ENCODE results near the gene XAF1. TPM values are rescaled to one million over a fixed set of nuclear protein-coding genes. Genes with fewer than 3 reads are reported as not detected.
A peak's percentile ranks its signal among the peaks of the same experiment; 100 is the strongest.

The XAF1 gene
- total and polyA plus RNA-seq, 2 experiments from 2014 or later: not detected

DNA sequence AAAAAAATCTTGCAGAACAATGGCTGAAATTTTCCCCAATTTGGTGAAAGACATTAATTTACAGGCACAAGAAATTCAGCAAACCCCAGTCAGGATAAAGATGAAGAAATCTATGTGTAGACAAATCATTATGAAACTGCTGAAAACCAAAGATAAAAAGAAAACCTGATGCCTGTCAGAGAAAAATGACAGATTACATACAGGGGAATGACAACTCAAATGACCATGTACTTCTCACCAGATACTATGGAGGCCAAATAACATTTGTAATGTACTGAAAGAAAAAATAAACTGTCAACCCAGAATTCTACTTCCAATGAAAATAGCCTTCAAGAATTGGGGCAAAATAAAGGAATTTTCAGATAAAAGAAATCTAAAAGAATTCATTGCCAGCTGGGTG lies 7.2 kb upstream of the XAF1 start (continued):
- TF ChIP-seq, protein P1, sequence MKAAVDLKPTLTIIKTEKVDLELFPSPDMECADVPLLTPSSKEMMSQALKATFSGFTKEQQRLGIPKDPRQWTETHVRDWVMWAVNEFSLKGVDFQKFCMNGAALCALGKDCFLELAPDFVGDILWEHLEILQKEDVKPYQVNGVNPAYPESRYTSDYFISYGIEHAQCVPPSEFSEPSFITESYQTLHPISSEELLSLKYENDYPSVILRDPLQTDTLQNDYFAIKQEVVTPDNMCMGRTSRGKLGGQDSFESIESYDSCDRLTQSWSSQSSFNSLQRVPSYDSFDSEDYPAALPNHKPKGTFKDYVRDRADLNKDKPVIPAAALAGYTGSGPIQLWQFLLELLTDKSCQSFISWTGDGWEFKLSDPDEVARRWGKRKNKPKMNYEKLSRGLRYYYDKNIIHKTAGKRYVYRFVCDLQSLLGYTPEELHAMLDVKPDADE (IDR thresholded peaks at IDR 0.05): no peak
- TF ChIP-seq ZNF114 (CRISPR knock-in tag; IDR thresholded peaks at IDR 0.05) (no peak), EZH2 (IDR thresholded peaks at IDR 0.05; ENCODE audit: low read depth, unreplicated experiment) (no peak), CREB1 (CRISPR knock-in tag; IDR thresholded peaks at IDR 0.05; ENCODE audit: low read depth) (no peak)
- TF ChIP-seq, protein P2, sequence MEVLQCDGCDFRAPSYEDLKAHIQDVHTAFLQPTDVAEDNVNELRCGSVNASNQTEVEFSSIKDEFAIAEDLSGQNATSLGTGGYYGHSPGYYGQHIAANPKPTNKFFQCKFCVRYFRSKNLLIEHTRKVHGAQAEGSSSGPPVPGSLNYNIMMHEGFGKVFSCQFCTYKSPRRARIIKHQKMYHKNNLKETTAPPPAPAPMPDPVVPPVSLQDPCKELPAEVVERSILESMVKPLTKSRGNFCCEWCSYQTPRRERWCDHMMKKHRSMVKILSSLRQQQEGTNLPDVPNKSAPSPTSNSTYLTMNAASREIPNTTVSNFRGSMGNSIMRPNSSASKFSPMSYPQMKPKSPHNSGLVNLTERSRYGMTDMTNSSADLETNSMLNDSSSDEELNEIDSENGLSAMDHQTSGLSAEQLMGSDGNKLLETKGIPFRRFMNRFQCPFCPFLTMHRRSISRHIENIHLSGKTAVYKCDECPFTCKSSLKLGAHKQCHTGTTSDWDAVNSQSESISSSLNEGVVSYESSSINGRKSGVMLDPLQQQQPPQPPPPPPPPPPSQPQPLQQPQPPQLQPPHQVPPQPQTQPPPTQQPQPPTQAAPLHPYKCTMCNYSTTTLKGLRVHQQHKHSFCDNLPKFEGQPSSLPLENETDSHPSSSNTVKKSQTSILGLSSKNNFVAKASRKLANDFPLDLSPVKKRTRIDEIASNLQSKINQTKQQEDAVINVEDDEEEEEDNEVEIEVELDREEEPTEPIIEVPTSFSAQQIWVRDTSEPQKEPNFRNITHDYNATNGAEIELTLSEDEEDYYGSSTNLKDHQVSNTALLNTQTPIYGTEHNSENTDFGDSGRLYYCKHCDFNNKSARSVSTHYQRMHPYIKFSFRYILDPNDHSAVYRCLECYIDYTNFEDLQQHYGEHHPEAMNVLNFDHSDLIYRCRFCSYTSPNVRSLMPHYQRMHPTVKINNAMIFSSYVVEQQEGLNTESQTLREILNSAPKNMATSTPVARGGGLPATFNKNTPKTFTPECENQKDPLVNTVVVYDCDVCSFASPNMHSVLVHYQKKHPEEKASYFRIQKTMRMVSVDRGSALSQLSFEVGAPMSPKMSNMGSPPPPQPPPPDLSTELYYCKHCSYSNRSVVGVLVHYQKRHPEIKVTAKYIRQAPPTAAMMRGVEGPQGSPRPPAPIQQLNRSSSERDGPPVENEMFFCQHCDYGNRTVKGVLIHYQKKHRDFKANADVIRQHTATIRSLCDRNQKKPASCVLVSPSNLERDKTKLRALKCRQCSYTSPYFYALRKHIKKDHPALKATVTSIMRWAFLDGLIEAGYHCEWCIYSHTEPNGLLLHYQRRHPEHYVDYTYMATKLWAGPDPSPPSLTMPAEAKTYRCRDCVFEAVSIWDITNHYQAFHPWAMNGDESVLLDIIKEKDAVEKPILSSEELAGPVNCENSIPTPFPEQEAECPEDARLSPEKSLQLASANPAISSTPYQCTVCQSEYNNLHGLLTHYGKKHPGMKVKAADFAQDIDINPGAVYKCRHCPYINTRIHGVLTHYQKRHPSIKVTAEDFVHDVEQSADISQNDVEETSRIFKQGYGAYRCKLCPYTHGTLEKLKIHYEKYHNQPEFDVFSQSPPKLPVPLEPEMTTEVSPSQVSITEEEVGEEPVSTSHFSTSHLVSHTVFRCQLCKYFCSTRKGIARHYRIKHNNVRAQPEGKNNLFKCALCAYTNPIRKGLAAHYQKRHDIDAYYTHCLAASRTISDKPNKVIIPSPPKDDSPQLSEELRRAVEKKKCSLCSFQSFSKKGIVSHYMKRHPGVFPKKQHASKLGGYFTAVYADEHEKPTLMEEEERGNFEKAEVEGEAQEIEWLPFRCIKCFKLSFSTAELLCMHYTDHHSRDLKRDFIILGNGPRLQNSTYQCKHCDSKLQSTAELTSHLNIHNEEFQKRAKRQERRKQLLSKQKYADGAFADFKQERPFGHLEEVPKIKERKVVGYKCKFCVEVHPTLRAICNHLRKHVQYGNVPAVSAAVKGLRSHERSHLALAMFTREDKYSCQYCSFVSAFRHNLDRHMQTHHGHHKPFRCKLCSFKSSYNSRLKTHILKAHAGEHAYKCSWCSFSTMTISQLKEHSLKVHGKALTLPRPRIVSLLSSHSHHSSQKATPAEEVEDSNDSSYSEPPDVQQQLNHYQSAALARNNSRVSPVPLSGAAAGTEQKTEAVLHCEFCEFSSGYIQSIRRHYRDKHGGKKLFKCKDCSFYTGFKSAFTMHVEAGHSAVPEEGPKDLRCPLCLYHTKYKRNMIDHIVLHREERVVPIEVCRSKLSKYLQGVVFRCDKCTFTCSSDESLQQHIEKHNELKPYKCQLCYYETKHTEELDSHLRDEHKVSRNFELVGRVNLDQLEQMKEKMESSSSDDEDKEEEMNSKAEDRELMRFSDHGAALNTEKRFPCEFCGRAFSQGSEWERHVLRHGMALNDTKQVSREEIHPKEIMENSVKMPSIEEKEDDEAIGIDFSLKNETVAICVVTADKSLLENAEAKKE (CRISPR knock-in tag; IDR thresholded peaks at IDR 0.05): no peak

DNA sequence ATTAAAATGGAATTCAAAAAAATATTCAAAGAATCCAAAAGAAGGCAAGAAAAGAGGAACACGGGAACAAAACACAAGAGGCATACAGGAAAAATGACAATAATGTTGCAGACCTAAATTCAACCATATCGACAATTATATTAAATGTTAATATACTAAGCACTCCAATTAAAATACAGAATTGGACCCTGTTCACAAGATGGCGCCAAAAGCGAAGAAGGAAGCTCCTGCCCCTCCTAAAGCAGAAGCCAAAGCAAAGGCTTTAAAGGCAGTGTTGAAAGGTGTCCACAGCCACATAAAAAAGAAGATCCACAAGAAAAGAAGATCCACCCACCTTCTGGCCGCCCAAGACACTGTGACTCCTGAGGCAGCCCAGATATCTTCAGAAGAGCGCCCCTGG lies 6.3 kb upstream of the XAF1 start:
- H3K4me3 Mint-ChIP-seq: no peak overlapping the region
- 0 out of 2 replicates have a peak, but pooled peaks cover 6% of the 10 kb centered on the region for H3K9me2 ChIP-seq (ENCODE audit: insufficient read depth)
- no peaks in the 10 kb centered on the region for H3K27me3 ChIP-seq (ENCODE audit: insufficient read depth)
- H2AFZ ChIP-seq: no peak overlapping the region
- H3F3A ChIP-seq (replicated peaks; ENCODE audit: low read depth): no peaks in the 10 kb centered on the region
- no peaks in the 10 kb centered on the region for H3K36me3 Mint-ChIP-seq (ENCODE audit: low read depth)
- peaks cover 18% of the 10 kb centered on the region for H3K4me1 ChIP-seq (ENCODE audit: insufficient read depth)
- peaks cover 8% of the 10 kb centered on the region for H3K27me3 Mint-ChIP-seq (ENCODE audit: insufficient read depth, low read depth, poor library complexity)
- H3K36me3 ChIP-seq (ENCODE audit: insufficient read depth): no peaks in the 10 kb centered on the region
- DNase-seq (ENCODE audit: low spot score): no peak
- no peak overlapping the region for H3K4me2 ChIP-seq
- H3K27ac ChIP-seq (ENCODE audit: low read depth): no peak overlapping the region
- no peak for ATAC-seq
- no peak overlapping the region for H3K4me3 ChIP-seq
- H3K4me1 Mint-ChIP-seq: peaks cover 19% of the 10 kb centered on the region
- no peaks in the 10 kb centered on the region for H4K20me1 ChIP-seq (replicated peaks; ENCODE audit: insufficient read depth)
- peaks cover 12% of the 10 kb centered on the region for H3K9me3 Mint-ChIP-seq
- H3K27ac Mint-ChIP-seq: no peak overlapping the region
- no peaks in the 10 kb centered on the region for H3K79me2 ChIP-seq (replicated peaks; ENCODE audit: insufficient read depth)
- TF ChIP-seq, protein P3, sequence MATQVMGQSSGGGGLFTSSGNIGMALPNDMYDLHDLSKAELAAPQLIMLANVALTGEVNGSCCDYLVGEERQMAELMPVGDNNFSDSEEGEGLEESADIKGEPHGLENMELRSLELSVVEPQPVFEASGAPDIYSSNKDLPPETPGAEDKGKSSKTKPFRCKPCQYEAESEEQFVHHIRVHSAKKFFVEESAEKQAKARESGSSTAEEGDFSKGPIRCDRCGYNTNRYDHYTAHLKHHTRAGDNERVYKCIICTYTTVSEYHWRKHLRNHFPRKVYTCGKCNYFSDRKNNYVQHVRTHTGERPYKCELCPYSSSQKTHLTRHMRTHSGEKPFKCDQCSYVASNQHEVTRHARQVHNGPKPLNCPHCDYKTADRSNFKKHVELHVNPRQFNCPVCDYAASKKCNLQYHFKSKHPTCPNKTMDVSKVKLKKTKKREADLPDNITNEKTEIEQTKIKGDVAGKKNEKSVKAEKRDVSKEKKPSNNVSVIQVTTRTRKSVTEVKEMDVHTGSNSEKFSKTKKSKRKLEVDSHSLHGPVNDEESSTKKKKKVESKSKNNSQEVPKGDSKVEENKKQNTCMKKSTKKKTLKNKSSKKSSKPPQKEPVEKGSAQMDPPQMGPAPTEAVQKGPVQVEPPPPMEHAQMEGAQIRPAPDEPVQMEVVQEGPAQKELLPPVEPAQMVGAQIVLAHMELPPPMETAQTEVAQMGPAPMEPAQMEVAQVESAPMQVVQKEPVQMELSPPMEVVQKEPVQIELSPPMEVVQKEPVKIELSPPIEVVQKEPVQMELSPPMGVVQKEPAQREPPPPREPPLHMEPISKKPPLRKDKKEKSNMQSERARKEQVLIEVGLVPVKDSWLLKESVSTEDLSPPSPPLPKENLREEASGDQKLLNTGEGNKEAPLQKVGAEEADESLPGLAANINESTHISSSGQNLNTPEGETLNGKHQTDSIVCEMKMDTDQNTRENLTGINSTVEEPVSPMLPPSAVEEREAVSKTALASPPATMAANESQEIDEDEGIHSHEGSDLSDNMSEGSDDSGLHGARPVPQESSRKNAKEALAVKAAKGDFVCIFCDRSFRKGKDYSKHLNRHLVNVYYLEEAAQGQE (IDR thresholded peaks at IDR 0.05; ENCODE audit: unreplicated experiment): no peak
- no peak for TF ChIP-seq NANOG (IDR thresholded peaks at IDR 0.05; ENCODE audit: borderline replicate concordance)
- TF ChIP-seq, protein P4, sequence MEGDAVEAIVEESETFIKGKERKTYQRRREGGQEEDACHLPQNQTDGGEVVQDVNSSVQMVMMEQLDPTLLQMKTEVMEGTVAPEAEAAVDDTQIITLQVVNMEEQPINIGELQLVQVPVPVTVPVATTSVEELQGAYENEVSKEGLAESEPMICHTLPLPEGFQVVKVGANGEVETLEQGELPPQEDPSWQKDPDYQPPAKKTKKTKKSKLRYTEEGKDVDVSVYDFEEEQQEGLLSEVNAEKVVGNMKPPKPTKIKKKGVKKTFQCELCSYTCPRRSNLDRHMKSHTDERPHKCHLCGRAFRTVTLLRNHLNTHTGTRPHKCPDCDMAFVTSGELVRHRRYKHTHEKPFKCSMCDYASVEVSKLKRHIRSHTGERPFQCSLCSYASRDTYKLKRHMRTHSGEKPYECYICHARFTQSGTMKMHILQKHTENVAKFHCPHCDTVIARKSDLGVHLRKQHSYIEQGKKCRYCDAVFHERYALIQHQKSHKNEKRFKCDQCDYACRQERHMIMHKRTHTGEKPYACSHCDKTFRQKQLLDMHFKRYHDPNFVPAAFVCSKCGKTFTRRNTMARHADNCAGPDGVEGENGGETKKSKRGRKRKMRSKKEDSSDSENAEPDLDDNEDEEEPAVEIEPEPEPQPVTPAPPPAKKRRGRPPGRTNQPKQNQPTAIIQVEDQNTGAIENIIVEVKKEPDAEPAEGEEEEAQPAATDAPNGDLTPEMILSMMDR (conservative IDR thresholded peaks at IDR 0.05; ENCODE audit: low read depth in 2 of 2): peak in 1 of 2 experiments; percentile 57; a peak in 2 of 4 replicates
- no peak for TF ChIP-seq ZNF114 (CRISPR knock-in tag; IDR thresholded peaks at IDR 0.05)
- no peak for TF ChIP-seq POLR2AphosphoS5 (IDR thresholded peaks at IDR 0.05; ENCODE audit: low read depth)
